ENCODE data around the gene DOHH.

Gene DOHH

DNA sequence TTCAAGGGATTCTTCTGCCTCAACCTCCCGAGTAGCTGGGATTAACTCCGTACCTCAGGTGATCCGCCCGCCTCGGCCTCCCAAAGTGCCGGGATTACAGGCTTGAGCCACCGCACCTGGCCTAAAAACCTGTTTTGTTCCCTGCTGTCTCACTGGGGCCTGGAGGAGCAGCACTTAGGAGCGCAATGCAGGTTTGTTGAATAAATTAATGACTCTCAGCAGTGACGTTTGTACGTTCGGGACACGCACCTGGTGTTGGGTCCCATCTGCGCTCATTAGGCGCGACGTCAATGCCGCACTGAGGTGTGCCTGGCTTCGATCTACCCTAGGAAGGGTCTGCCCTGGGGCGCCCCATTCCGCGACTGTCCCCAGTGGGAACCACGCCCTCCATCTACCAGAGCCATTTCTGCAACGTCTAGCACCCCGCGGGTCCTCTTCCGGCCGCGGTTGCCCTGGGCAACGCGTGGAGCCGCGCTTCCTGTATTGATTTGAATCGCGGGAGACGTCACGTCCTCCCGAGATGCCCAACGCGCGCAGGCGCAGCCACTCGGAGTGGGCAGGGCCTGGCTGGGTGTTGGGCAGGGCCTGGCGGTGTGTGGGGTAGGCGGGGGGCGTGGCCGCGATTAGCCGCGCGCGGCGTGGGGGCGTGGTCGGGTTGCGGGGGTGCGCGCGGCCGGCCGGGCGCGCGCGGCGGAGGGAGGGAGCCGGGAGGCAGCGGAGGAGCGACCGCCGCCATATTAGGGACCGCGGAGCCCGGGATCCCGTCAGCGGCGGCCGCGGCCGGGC, 5.3 kb upstream of the DOHH start, which contains the start of gene FZR1:
Gene FZR1, plus strand, starts transcription at position 714 of the 786 bp plus-strand sequence. CDS start 16,679 bp downstream, outside the sequence.
- H3K4me3 ChIP-seq (ENCODE audit: low read depth, low read length), result peak within 1 kb of the TSS; percentile 69

DNA sequence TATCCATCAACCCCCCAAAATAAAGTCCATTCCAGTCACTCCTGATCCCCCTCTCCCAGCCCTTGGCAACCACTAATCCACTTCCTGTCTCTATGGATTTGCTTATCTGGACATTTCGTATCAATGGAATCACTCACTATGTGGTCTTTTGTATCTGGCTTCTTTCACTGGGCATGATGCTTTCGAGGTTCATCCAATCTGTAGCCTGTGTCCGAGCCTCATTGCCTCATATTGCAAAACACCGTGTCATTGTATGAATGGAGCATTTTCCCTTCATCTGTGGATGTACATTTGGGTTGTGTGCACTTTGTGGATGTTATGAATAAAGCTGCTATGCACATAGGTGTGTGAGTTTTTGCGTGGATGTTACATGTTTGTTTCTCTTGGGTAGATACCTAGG, 4.3 kb upstream of the DOHH start:
- H3K4me3 ChIP-seq (ENCODE audit: low read depth, low read length), result no peak overlapping the region

DNA sequence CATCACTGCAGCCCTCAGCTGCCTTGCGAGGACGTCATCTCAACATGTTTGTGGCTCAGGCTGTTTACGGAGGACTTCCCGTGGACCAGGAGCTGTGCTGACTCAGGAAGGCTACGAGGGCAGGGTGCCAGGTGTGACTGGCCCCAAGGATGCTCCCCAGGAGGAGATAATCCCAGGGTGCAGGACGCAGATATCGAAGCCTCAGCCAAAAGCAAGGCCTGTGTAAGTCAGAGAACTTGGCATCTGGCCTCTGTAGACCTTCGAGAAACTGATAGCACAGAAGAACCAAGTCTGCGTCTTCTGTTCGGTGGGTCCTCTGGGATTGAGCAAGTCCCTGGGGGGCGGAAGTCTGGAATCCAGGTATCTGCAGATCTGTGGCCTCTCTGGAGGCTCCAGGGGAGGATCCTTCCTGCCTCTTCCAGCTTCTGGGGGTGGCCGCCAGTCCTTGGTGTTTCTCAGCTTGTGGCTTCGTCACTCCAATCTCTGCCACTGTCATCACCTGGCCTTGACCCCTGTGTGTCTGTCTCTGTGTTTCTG, 2.6 kb upstream of the DOHH start:
- no peak overlapping the region for H3K4me3 ChIP-seq (ENCODE audit: low read depth, low read length)

DNA sequence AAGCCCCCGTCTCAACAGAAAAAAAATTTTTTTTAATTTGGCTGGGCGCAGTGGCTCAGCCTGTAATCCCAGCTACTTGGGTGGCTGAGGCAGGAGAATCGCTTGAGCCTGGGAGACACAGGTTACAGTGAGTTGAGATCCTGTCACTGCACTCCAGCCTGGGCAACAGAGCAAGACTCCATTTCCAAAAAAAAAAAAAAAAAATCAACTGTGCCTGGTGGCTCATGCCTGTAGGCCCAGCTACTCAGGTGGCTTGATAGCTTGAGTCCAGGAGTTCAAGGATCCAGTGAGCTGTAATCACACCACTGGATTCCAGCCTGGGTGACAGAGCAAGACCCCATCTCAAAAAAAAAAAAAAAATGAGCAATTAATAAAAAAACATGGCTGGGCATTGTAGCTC, 1.3 kb upstream of the DOHH start:
- no peak overlapping the region for H3K4me3 ChIP-seq (ENCODE audit: low read depth, low read length)

DNA sequence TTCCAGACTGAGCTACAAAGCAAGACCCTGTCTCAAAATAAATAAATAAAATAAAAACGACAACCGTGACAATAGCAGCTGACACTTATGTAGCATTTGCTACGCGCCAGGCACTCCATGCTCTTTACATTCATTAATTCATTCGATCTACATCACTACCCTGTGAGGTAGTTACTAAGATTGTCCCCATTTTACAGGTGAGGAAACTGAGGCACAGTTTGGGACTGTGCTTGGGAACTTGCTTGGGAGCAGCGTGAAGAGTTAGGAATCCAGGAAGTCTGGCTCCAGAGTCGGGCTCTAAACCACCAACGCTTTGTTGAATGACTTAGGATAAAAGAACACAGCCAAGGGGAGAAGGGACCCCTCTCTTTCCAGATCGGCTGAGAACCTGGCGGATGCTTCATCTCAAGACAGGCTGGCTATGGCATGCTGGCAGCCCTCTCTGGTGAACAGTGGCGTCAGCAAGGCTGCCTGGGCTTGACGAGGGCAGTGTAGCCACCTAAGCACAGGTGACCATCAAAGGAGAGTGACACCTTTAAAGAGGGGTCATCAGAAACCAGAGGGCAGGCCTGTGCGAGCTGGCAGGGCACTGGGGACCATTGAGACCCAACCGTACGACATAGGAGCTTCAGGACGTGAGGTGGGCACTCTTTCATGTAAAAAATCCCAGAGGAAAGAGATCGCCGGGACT, 591 bp downstream of the DOHH start:
- peak overlapping the region; percentile 99 for H3K4me3 ChIP-seq (ENCODE audit: low read depth, low read length)

DNA sequence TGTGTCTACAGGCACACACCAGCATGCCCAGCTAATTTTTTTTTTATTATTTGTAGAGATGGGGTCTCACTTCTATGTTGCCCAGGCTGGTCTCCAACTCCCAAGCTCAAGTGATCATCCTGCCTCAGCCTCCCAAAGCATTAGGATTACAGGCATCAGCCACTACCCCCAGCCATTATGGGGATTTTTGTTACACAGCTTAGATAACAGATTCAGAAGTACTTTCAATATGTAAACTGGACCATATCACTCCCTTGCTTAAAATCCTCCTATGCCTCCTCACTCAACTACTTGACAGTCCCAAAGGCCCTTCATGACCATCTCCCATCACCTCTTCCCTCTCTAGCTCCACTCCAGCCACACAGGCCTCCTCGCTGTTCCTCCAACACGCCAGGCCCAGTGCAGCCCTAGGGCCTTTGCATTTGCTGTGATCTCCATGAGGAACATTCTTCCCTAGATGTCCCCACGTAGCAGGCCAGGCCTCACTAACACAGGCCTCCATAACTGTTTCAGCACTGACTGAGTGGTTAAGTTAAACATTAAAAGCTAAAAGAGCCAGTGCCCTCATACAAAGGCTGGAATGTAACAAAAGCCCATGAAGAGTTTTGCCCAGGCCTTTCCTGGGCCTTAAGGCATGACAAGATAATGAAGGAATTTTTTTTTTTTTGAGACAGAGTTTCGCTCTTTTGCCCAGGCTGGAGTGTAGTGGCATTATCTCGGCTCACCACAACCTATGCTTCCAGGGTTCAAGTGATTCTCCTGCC, 2.5 kb downstream of the DOHH start:
- no peak overlapping the region for H3K4me3 ChIP-seq (ENCODE audit: low read depth, low read length)

DNA sequence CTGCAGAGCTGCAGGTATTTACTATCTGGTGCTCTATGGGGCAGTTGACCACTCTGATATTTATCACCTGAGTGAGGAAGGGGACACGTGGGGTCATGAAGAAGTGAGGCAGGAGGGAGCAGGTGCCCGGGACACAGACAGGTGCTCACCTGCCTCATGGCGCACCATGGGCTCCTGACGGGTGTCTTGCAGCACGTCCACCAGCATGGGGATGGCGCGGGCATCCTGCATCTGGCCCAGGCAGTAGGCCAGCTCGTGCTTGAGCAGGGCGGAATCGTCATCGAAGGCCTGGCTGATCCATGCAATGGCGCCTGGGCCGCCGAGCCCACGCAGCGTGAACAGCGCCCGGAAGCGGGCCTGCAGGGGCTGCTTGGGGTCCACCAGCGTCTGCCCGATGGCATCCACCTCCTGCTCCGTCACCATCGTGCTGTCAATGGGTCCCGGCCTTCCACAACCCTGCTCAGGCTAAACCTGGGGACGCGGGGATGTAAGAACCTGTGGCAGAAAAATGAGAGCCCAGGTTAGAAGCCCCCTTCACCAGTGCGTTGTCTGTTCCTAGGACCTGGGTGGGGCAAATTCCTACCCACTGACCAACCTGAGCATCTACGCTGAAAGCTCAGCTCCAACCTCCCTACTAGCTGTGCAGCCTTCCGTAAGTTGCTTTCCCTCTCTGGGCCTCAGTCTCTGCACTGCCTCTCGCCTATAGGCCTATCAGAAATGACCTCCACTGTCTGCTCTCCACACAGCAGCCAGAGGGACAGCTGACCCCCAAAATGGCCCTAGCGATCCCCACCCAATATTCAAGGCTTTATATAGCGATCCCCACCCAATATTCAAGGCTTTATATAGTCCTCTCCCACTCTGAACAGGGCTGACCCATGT, 3.8 kb downstream of the DOHH start:
- H3K4me3 ChIP-seq (ENCODE audit: low read depth, low read length), result no peak overlapping the region

DNA sequence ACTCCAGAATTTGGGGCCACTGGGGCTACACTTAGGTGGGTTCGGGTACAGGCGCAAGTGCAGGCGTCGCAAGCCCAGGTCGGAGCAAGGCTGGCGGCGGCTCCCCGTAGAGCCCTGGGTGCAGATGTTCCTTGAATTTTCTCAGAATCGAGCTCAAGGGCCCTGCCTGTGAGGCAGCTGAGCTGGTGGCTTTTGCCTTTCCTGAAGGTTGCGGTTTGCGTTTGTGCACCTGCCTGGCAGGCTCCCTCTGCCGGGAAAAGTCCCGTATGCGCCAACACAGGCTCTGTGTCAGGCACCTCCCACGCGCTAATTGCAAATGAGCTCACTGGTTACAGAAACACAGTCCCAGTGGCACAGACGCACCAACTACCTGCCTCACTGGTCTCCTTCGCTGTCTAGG, 5.9 kb downstream of the DOHH start:
- H3K4me3 ChIP-seq (ENCODE audit: low read depth, low read length), result no peak overlapping the region

DNA sequence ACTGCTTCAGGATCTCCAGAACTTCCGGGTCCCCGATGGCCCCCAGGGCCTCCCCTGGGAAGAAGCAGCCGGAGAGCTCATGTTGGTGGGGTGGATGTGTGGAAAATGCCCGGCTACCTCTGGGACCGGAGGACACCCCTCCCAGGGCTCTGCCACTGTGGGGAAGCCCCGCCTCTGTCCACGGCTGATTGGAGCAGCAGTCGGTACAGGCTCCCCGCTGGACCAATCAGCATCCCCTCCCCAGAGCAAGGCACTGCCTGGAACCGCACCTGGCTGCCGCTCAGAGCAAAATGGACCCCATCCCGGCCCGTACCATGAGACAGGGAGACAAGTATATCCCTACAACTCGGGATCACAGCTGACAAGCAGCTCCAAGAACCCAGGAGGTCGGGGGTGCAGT, 6.4 kb downstream of the DOHH start:
- no peak overlapping the region for H3K4me3 ChIP-seq (ENCODE audit: low read depth, low read length)

DNA sequence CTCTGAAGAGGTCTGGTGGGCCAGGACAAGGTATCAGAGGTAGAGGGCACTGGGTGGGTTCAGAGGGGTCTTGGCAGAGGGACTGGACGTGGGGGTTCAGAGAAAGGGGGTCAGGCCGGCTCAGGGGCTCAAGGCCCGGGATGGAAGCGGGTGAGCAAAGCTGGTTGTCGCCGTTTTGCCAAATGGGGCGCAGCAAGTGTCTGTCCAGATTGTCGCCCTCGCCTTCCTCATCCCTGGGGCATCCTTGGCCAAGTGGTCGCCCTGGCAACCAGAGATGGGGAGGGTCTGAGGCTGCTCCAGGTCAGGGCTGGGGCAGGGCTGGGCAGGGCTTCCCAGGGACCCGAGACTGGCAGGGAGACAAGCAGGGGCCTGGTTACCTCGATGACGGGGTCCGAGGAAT, 6.8 kb downstream of the DOHH start:
- no peak overlapping the region for H3K4me3 ChIP-seq (ENCODE audit: low read depth, low read length)

DNA sequence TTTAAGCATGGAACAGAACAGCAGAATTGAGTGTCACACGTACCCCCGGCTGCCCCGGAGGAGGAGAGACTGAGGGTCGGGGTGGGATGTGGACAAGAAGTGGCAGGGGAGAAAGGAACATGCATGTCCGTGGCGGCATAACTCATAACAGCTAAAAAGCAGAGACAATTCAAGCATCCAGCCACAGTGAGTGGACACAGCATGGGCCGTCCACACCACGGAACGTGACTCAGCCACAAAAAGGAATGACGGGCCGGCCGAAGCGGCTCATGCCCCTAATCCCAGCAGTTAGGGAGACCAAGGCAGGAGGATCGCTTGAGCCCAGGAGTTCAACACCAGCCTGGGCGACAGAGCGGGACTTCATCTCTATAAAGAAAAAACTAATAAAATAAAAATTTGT, 7.6 kb downstream of the DOHH start:
- no peak overlapping the region for H3K4me3 ChIP-seq (ENCODE audit: low read depth, low read length)

DNA sequence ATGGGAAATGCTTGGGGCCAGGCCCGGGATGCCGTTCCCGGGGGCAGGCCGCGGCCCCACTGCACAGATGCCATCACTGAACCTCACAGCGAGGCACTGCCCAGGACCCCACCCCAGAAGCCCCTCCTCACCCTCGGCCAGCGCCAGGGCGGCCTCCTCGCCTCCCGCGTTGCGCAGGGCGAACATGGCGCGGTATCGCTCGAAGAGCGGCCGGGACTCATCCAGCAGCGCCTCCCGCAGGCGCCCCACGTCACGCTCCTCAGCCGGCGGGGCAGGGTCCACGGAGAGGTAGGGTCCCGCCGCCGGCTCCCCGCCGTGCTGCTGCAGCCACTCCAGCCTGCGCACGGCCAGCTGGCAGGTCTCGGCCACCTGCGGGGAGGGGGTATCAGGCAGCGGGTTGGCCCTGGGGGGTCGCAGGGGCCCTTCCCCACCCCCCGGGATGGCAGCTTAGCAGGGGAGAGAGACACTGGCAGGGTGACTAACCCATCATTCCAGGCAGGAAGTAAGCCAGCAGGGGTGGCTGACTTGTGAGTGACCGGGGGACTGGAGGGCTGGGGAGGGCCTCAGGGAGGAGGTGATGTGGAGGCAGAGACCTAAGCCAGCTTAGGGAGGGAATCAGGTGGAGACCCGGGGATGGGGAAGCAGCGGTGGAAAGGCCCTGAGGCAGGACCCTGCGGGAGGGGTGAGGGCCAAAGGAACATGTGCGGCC, 8.2 kb downstream of the DOHH start:
- no peak overlapping the region for H3K4me3 ChIP-seq (ENCODE audit: low read depth, low read length)

DNA sequence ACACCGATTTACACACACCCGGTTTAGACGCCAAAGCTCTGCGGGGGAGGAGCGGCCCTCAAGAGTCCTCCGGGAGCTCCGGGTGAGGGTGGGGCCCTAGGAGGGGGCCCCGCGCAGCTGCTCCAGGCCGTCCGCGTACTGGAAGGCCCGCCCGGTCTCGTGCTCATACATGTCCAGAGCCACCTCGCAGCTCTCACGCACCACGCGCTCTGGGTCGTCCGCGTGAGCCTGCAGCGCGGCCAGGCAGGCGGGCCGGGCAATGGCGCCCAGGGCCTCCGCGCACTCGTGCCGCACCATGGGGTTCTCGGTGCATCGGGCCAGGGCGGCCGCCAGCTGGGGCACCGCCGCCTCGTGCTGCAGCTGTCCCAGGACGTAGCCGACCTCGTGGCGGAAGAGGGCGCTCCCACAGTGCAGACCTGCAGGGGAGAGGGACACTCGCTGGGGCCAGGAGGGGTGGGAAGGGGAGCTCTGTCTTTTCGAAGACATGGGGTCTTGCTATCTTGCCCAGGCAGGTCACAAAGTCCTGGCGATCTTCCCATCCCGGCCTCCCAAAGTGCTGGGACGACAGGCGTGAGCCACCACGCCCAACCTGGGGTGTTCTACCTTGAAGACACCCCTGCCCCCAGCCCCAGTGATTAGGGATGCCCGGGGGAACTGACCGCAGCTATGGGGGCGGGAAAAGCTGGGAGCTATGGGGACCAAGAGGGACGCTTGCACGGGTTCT, 8.9 kb downstream of the DOHH start:
- H3K4me3 ChIP-seq (ENCODE audit: low read depth, low read length), result no peak overlapping the region

DNA sequence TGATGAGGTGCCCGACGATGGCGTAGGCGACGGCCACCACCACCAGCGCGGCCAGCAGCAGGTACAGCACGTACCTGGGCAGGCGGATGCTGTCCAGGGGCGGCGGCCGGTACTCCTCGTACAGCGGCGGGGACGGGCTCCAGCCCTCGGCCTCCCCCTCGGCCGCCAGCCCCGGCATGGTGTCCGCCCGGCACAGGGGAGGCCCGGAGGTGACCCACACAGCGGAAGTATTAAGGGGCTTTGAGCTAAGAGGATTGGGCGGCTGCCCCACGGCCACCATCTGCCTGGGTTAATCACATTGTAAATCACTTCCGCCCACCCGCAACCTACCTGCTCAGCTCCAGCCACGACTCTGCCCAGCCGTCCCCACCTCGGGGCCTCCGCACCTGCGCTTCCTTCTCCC, 17.2 kb downstream of the DOHH start, which contains the start of gene SMIM44:
Gene SMIM44, minus strand, starts transcription at position 216 of the 403 bp plus-strand sequence. Its CDS starts 38 bp downstream, at position 178.
- no peak within 1 kb of the TSS for H3K4me3 ChIP-seq (ENCODE audit: low read depth, low read length)

DNA sequence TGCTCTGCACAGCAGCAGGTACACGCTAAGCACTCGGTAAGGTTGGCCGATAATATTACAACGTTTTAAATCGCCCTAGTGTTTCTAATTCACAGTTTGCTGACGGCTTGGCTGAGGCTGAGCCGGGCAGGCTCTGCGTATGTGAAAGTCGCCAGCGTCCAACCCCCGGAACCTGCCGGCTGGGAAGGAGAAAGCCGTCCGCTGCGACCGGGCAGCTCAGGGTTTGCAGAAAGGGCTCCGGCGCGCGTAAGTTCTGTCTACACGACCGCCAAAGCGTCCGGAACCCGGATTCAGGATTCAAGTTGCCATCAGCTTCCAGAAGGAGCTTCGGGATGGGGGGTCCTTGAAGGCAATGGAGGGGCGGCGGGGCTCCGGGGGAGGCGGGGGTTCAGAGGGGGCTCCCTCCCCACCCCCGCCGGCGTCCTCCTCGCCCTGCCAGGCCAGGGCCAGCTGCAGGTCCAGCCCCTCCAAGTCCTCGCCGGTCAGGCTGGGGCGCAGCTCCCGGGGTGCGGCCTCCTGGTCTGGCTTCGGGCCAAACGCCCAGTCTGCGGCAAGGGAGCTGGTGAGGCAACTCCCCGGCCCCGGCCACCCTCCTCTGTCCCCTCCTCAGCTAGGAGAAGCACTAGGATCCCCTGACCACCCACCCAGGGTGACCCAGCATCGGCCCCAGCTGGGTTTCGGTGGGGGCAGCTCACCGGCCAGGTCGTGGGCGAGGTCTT, 17.8 kb downstream of the DOHH start:
- H3K4me3 ChIP-seq (ENCODE audit: low read depth, low read length), result no peak overlapping the region

DNA sequence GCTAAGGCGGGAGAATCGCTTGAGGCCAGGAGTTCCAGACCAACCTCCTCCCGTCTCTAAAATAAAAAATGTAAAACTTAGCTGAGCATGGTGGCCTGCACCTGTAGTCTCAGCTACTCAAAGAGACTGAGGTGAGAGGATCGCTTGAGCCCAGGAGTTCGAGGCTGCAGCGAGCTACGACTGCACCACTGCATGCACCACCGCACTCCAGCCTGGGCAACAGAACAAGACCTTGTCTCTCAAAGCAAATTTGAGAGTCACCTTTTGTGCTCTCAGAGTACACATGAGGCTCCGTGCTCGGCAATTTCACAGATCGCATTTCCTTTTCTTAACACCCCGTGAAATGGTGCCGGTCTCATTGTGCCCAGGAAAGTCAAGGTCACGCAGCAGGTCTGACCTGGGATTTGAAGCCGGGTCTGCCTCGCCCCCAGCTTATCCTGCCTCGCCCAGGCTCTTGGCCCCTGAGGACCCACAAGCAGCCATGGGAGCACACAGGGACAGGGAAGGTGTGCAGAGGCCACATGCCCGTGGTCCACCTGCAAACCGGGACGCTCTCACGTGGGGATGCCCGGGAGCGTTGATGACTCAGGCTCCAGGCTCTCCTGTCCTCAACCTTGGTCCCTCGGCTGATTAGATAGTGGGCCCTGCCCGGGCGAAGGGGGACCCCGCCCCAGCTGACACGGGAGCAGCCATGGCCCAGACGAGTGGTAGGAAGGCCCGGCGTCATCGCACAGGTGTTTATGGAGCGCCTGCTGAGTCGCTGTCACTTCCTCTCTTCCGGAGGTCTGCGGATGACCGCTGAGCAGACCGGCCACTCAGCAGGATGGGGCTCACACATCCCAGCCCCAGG, 19.0 kb downstream of the DOHH start:
- H3K4me3 ChIP-seq (ENCODE audit: low read depth, low read length), result no peak overlapping the region

DNA sequence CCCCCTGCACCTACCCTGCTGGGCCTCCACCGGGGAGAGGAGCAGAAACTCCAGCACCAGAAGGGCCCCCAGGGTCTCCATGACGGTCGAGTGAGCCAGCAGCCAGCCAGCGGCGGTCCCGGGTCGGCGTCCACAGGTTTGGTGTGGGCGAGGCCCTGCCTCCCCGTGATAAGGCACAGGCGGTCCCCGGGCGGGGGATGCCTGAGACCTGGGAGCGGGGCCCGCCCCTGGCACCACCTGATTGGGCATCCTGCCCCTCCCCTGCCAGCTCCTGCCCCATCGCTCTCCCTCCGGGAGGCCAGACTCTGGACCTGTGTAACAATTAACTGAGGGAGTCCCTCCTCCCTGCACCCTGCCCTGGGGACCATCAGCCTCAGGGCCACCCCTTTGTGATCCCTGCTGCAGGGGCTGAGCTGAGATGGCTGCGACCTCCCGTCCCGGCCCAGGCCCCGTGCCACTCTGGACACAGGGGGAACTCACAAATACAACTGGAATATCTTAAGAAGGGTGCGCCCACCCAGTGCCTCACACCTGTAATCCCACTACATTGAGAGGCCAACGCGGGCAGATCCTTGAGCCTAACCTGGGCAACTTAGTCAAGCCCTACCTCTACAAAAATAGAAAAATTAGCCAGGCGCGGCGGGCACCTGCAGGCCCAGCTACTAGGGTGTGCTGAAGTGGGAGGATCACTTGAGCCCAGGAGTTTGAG, 19.9 kb downstream of the DOHH start, which contains the start of gene SMIM24:
Gene SMIM24, minus strand, starts transcription at position 143 of the 709 bp plus-strand sequence. Its CDS starts 62 bp downstream, at position 81.
- H3K4me3 ChIP-seq (ENCODE audit: low read depth, low read length), result no peak within 1 kb of the TSS
